ENCODE results near the gene TMEM121B. TPM values are rescaled to one million over a fixed set of nuclear protein-coding genes. Genes with fewer than 3 reads are reported as not detected.

TMEM121B gene
- total RNA-seq, 1 donor from 2014 or later: 0.48 TPM

- no peaks in the 10 kb centered on the region for H3K27me3 Mint-ChIP-seq (ENCODE audit: unreplicated experiment)
- H3K4me1 Mint-ChIP-seq (ENCODE audit: unreplicated experiment): no peaks in the 10 kb centered on the region
- H3K9me3 Mint-ChIP-seq (ENCODE audit: unreplicated experiment): no peaks in the 10 kb centered on the region
- peaks cover 12% of the 10 kb centered on the region for H3K36me3 Mint-ChIP-seq (ENCODE audit: unreplicated experiment)
- no peak for TF ChIP-seq CTCF (IDR thresholded peaks at IDR 0.05)
- H3K4me3 Mint-ChIP-seq (ENCODE audit: unreplicated experiment): no peak overlapping the region
- DNase-seq (ENCODE audit: extremely low spot score, unreplicated experiment): no peak
- no peak overlapping the region for H3K27ac Mint-ChIP-seq (ENCODE audit: unreplicated experiment)
Measured at GRCh38 chr22:17137861-17138425, 16.8 kb upstream of the TMEM121B start.

- no peaks in the 10 kb centered on the region for H3K27me3 Mint-ChIP-seq (ENCODE audit: unreplicated experiment)
Measured at GRCh38 chr22:17137170-17137569, 16.0 kb upstream of the TMEM121B start.

GRCh38 chr22:17135153-17135760 is 14.1 kb upstream of the TMEM121B start:
- H3K27ac Mint-ChIP-seq (ENCODE audit: unreplicated experiment): no peak overlapping the region
- H3K36me3 Mint-ChIP-seq (ENCODE audit: unreplicated experiment): peaks cover 8% of the 10 kb centered on the region
- H3K9me3 Mint-ChIP-seq (ENCODE audit: unreplicated experiment): no peaks in the 10 kb centered on the region
- no peak for DNase-seq (ENCODE audit: extremely low spot score, unreplicated experiment)
- TF ChIP-seq CTCF (IDR thresholded peaks at IDR 0.05): no peak
- H3K4me1 Mint-ChIP-seq (ENCODE audit: unreplicated experiment): no peaks in the 10 kb centered on the region
- H3K4me3 Mint-ChIP-seq (ENCODE audit: unreplicated experiment): no peak overlapping the region
- no peaks in the 10 kb centered on the region for H3K27me3 Mint-ChIP-seq (ENCODE audit: unreplicated experiment)

More at GRCh38 chr22:17137170-17137569, 16.0 kb upstream of the TMEM121B start:
- TF ChIP-seq CTCF (IDR thresholded peaks at IDR 0.05): no peak
- no peak for DNase-seq (ENCODE audit: extremely low spot score, unreplicated experiment)
- Mint-ChIP-seq H3K4me1 (ENCODE audit: unreplicated experiment) (no peaks in the 10 kb centered on the region), H3K4me3 (ENCODE audit: unreplicated experiment) (no peak overlapping the region), H3K9me3 (ENCODE audit: unreplicated experiment) (no peaks in the 10 kb centered on the region), H3K36me3 (ENCODE audit: unreplicated experiment) (peaks cover 8% of the 10 kb centered on the region), H3K27ac (ENCODE audit: unreplicated experiment) (no peak overlapping the region)

GRCh38 chr22:17133137-17133536 is 12.0 kb upstream of the TMEM121B start:
- no peak overlapping the region for H3K4me3 Mint-ChIP-seq (ENCODE audit: unreplicated experiment)
- no peak for DNase-seq (ENCODE audit: extremely low spot score, unreplicated experiment)
- no peak overlapping the region for H3K27ac Mint-ChIP-seq (ENCODE audit: unreplicated experiment)
- no peak for TF ChIP-seq CTCF (IDR thresholded peaks at IDR 0.05)
- no peaks in the 10 kb centered on the region for H3K9me3 Mint-ChIP-seq (ENCODE audit: unreplicated experiment)
- peaks cover 6% of the 10 kb centered on the region for H3K36me3 Mint-ChIP-seq (ENCODE audit: unreplicated experiment)
- no peaks in the 10 kb centered on the region for H3K27me3 Mint-ChIP-seq (ENCODE audit: unreplicated experiment)
- H3K4me1 Mint-ChIP-seq (ENCODE audit: unreplicated experiment): no peaks in the 10 kb centered on the region

GRCh38 chr22:17132112-17132511 is 11.0 kb upstream of the TMEM121B start:
- peaks cover 3% of the 10 kb centered on the region for H3K36me3 Mint-ChIP-seq (ENCODE audit: unreplicated experiment)
- H3K4me3 Mint-ChIP-seq (ENCODE audit: unreplicated experiment): no peak overlapping the region
- no peak for DNase-seq (ENCODE audit: extremely low spot score, unreplicated experiment)
- no peaks in the 10 kb centered on the region for H3K9me3 Mint-ChIP-seq (ENCODE audit: unreplicated experiment)
- no peaks in the 10 kb centered on the region for H3K27me3 Mint-ChIP-seq (ENCODE audit: unreplicated experiment)
- no peak overlapping the region for H3K27ac Mint-ChIP-seq (ENCODE audit: unreplicated experiment)
- TF ChIP-seq CTCF (IDR thresholded peaks at IDR 0.05): no peak
- H3K4me1 Mint-ChIP-seq (ENCODE audit: unreplicated experiment): no peaks in the 10 kb centered on the region
